ENCODE results near the gene CLMP. TPM values are rescaled to one million over a fixed set of nuclear protein-coding genes. Genes with fewer than 3 reads are reported as not detected.

The CLMP gene
- total and polyA plus RNA-seq, 4 experiments from 2014 or later: 0.41 to 0.97 (median 0.53) TPM

DNA sequence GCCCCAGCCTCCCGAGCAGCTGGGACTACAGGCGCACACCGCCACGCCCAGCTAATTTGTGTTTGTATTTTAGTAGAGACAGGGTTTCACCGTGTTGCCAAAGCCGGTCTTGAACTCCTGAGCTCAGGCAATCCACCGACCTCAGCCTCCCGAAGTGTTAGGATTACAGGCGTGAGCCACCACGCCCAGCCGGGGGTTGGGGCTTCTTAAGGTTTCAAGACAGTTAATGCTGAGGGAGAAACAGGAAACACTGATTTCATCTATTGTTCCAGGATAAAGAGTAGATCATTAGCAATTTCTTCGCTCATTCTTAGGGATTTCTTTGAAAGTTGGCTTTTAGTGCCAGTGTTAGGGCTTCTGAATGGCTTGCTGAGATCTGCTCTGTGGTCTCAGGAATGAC, 21.2 kb upstream of the CLMP start:
- Histone ChIP-seq H3K4me3 (ENCODE audit: low read length in 2 of 2) (no peak overlapping the region), H3K27me3 (ENCODE audit: insufficient read depth, low read length) (no peaks in the 10 kb centered on the region), H3K36me3 (ENCODE audit: insufficient read depth, low read length) (no peaks in the 10 kb centered on the region), H3K9me3 (ENCODE audit: control insufficient read depth in 1 of 2, low read length in 2 of 2) (no peaks in the 10 kb centered on the region), H3K27ac (ENCODE audit: low read depth, low read length) (no peak overlapping the region), H3K4me1 (ENCODE audit: insufficient read depth, low read length) (no peaks in the 10 kb centered on the region)
- Mint-ChIP-seq H3K27me3 (peaks cover 20 to 30% of the 10 kb centered on the region in 2 donors), H3K36me3 (no peaks in the 10 kb centered on the region), H3K4me1 (no peaks in the 10 kb centered on the region), H3K27ac (no peak overlapping the region), H3K9me3 (no peaks in the 10 kb centered on the region), H3K4me3 (no peak overlapping the region)
- intact Hi-C loops (cut with micrococcal nuclease): no loop called here
- no peak for DNase-seq
- ChIA-PET POLR2A (ENCODE audit: partially characterized antibody) (no interaction called here), CTCF (ENCODE audit: partially characterized antibody) (interaction anchor here (1.5 kb wide), 1 partner anchor 31 kb away, joined by 4 read pairs; no protein-coding TSS in a partner anchor)

DNA sequence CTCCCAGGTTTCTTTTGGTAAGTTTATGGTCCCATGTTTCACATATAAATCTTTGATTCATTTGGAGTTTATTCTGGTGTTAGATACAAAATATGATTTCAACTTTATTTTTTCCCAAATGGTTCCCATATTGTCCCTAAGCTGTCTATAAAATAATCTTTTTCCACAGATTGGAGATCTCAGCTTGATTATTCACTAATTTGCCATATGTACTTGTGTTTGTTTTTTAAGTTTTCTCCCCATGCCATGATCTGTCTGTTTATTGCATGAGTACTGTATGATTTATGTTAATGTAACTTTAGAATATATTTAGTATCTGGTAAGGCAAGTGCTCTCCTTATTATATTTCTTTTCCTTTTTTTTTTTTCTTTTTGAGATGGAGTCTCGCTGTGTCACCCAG, 19.9 kb upstream of the CLMP start:
- no peaks in the 10 kb centered on the region for H3K36me3 ChIP-seq (ENCODE audit: insufficient read depth, low read length)
- H3K27me3 Mint-ChIP-seq: peaks cover 20 to 30% of the 10 kb centered on the region in 2 donors
- intact Hi-C loops (cut with micrococcal nuclease): no loop called here
- no peaks in the 10 kb centered on the region for H3K4me1 Mint-ChIP-seq
- no peaks in the 10 kb centered on the region for H3K4me1 ChIP-seq (ENCODE audit: insufficient read depth, low read length)
- CTCF ChIA-PET (ENCODE audit: partially characterized antibody): no interaction called here
- POLR2A ChIA-PET (ENCODE audit: partially characterized antibody): no interaction called here
- H3K27ac ChIP-seq (ENCODE audit: low read depth, low read length): no peak overlapping the region
- no peak overlapping the region for H3K4me3 ChIP-seq (ENCODE audit: low read length in 2 of 2)
- no peak for DNase-seq
- no peaks in the 10 kb centered on the region for H3K9me3 ChIP-seq (ENCODE audit: control insufficient read depth in 1 of 2, low read length in 2 of 2)
- H3K4me3 Mint-ChIP-seq: no peak overlapping the region
- no peaks in the 10 kb centered on the region for H3K27me3 ChIP-seq (ENCODE audit: insufficient read depth, low read length)
- no peak overlapping the region for H3K27ac Mint-ChIP-seq
- no peaks in the 10 kb centered on the region for H3K36me3 Mint-ChIP-seq
- no peaks in the 10 kb centered on the region for H3K9me3 Mint-ChIP-seq

DNA sequence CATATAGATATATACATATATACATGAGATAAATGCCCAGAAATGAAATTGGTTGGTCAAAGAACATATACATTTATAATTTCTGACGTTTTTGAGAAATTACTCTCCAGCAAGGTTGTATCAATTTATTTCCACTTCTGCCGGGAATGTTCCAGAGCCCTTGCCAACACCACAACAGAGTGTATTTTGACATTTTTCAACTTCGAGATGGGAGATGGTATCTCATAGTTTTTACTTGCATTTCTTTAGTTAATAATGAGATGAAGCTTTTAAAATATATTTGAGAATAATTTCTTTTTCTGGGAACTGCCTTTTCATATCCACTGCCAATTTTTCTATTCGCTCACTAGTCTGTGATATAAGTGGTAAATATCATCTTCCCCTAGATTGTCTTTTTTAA, 19.3 kb upstream of the CLMP start:
- intact Hi-C loops (cut with micrococcal nuclease): no loop called here
- ChIA-PET CTCF (ENCODE audit: partially characterized antibody) (no interaction called here), POLR2A (ENCODE audit: partially characterized antibody) (no interaction called here)
- Histone ChIP-seq H3K36me3 (ENCODE audit: insufficient read depth, low read length) (no peaks in the 10 kb centered on the region), H3K27me3 (ENCODE audit: insufficient read depth, low read length) (no peaks in the 10 kb centered on the region), H3K4me3 (ENCODE audit: low read length in 2 of 2) (no peak overlapping the region), H3K9me3 (ENCODE audit: control insufficient read depth in 1 of 2, low read length in 2 of 2) (no peaks in the 10 kb centered on the region), H3K4me1 (ENCODE audit: insufficient read depth, low read length) (no peaks in the 10 kb centered on the region), H3K27ac (ENCODE audit: low read depth, low read length) (no peak overlapping the region)
- Mint-ChIP-seq H3K9me3 (no peaks in the 10 kb centered on the region), H3K27me3 (peaks cover 20 to 32% of the 10 kb centered on the region in 2 donors), H3K36me3 (no peaks in the 10 kb centered on the region), H3K27ac (no peak overlapping the region), H3K4me3 (no peak overlapping the region), H3K4me1 (no peaks in the 10 kb centered on the region)
- no peak for DNase-seq

DNA sequence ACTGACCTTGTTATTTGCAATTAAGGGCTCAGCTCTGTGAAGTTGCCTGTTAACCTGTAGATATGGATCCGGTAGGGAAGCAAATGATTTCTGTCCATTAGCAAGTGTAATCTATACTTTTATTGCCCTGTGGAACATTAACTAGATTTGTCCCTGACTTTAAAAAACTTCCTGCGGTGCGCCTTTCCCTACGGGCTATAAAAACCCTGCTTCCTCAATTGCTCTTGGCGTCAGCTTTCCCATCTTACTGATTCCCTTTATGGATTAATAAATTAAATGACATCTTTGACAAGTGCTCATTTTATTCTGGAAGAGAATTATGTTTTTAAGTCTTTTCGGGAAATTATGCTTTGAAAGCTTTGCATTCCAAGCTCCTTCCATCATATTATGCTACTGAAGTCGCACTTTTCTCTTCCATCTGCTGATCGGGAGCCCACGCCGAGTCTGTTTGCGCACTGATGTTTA, 18.3 kb upstream of the CLMP start:
- no peak for DNase-seq
- Histone ChIP-seq H3K4me1 (ENCODE audit: insufficient read depth, low read length) (no peaks in the 10 kb centered on the region), H3K36me3 (ENCODE audit: insufficient read depth, low read length) (no peaks in the 10 kb centered on the region), H3K9me3 (ENCODE audit: control insufficient read depth in 1 of 2, low read length in 2 of 2) (no peaks in the 10 kb centered on the region), H3K27ac (ENCODE audit: low read depth, low read length) (no peak overlapping the region), H3K27me3 (ENCODE audit: insufficient read depth, low read length) (no peaks in the 10 kb centered on the region), H3K4me3 (ENCODE audit: low read length in 2 of 2) (no peak overlapping the region)
- Mint-ChIP-seq H3K4me1 (no peaks in the 10 kb centered on the region), H3K36me3 (no peaks in the 10 kb centered on the region), H3K27ac (no peak overlapping the region), H3K9me3 (no peaks in the 10 kb centered on the region), H3K27me3 (peaks cover 19 to 30% of the 10 kb centered on the region in 2 donors), H3K4me3 (no peak overlapping the region)
- POLR2A ChIA-PET (ENCODE audit: partially characterized antibody): no interaction called here
- intact Hi-C loops (cut with micrococcal nuclease): no loop called here
- CTCF ChIA-PET (ENCODE audit: partially characterized antibody): no interaction called here

- no peak for DNase-seq
- no peaks in the 10 kb centered on the region for H3K36me3 Mint-ChIP-seq
- no peak overlapping the region for H3K27ac ChIP-seq (ENCODE audit: low read depth, low read length)
- peaks cover 18 to 31% of the 10 kb centered on the region in 2 donors for H3K27me3 Mint-ChIP-seq
- H3K27ac Mint-ChIP-seq: no peak overlapping the region
- H3K27me3 ChIP-seq (ENCODE audit: insufficient read depth, low read length): no peaks in the 10 kb centered on the region
- no peak overlapping the region for H3K4me3 ChIP-seq (ENCODE audit: low read length in 2 of 2)
- no peaks in the 10 kb centered on the region for H3K4me1 ChIP-seq (ENCODE audit: insufficient read depth, low read length)
- intact Hi-C loops (cut with micrococcal nuclease): no loop called here
- H3K9me3 Mint-ChIP-seq: no peaks in the 10 kb centered on the region
- H3K36me3 ChIP-seq (ENCODE audit: insufficient read depth, low read length): no peaks in the 10 kb centered on the region
- no peaks in the 10 kb centered on the region for H3K9me3 ChIP-seq (ENCODE audit: control insufficient read depth in 1 of 2, low read length in 2 of 2)
- no peaks in the 10 kb centered on the region for H3K4me1 Mint-ChIP-seq
- H3K4me3 Mint-ChIP-seq: no peak overlapping the region
- ChIA-PET CTCF (ENCODE audit: partially characterized antibody) (interaction anchor here (1.1 kb wide), 1 partner anchor 35 kb away, joined by 4 read pairs; no protein-coding TSS in a partner anchor), POLR2A (ENCODE audit: partially characterized antibody) (no interaction called here)
Observed at GRCh38 chr11:123212406-123212805, 17.4 kb upstream of the CLMP start.

GRCh38 chr11:123211981-123212380, 16.9 kb upstream of the CLMP start:
- no peaks in the 10 kb centered on the region for H3K27me3 ChIP-seq (ENCODE audit: insufficient read depth, low read length)
- H3K36me3 ChIP-seq (ENCODE audit: insufficient read depth, low read length): no peaks in the 10 kb centered on the region
- H3K9me3 Mint-ChIP-seq: no peaks in the 10 kb centered on the region
- no peaks in the 10 kb centered on the region for H3K36me3 Mint-ChIP-seq
- CTCF ChIA-PET (ENCODE audit: partially characterized antibody): interaction anchor here (1.1 kb wide), 1 partner anchor 35 kb away, joined by 4 read pairs; no protein-coding TSS in a partner anchor
- H3K4me3 Mint-ChIP-seq: no peak overlapping the region
- no peak overlapping the region for H3K27ac Mint-ChIP-seq
- POLR2A ChIA-PET (ENCODE audit: partially characterized antibody): no interaction called here
- no peak for DNase-seq
- H3K27ac ChIP-seq (ENCODE audit: low read depth, low read length): no peak overlapping the region
- intact Hi-C loops (cut with micrococcal nuclease): no loop called here
- no peaks in the 10 kb centered on the region for H3K4me1 ChIP-seq (ENCODE audit: insufficient read depth, low read length)
- H3K4me1 Mint-ChIP-seq: no peaks in the 10 kb centered on the region
- H3K27me3 Mint-ChIP-seq: peaks cover 18 to 35% of the 10 kb centered on the region in 2 donors
- no peaks in the 10 kb centered on the region for H3K9me3 ChIP-seq (ENCODE audit: control insufficient read depth in 1 of 2, low read length in 2 of 2)
- no peak overlapping the region for H3K4me3 ChIP-seq (ENCODE audit: low read length in 2 of 2)

- H3K27me3 ChIP-seq (ENCODE audit: insufficient read depth, low read length): no peaks in the 10 kb centered on the region
- H3K36me3 ChIP-seq (ENCODE audit: insufficient read depth, low read length): no peaks in the 10 kb centered on the region
- POLR2A ChIA-PET (ENCODE audit: partially characterized antibody): no interaction called here
- H3K4me1 Mint-ChIP-seq: no peaks in the 10 kb centered on the region
- H3K36me3 Mint-ChIP-seq: no peaks in the 10 kb centered on the region
- no peaks in the 10 kb centered on the region for H3K9me3 Mint-ChIP-seq
- intact Hi-C loops (cut with micrococcal nuclease): no loop called here
- no peak overlapping the region for H3K4me3 Mint-ChIP-seq
- no peak for DNase-seq
- CTCF ChIA-PET (ENCODE audit: partially characterized antibody): interaction anchor here (1.1 kb wide), 1 partner anchor 36 kb away, joined by 4 read pairs; no protein-coding TSS in a partner anchor
- H3K27ac ChIP-seq (ENCODE audit: low read depth, low read length): no peak overlapping the region
- peaks cover 18 to 37% of the 10 kb centered on the region in 2 donors for H3K27me3 Mint-ChIP-seq
- no peaks in the 10 kb centered on the region for H3K4me1 ChIP-seq (ENCODE audit: insufficient read depth, low read length)
- no peak overlapping the region for H3K4me3 ChIP-seq (ENCODE audit: low read length in 2 of 2)
- no peaks in the 10 kb centered on the region for H3K9me3 ChIP-seq (ENCODE audit: control insufficient read depth in 1 of 2, low read length in 2 of 2)
- H3K27ac Mint-ChIP-seq: no peak overlapping the region
Observed at GRCh38 chr11:123211149-123211852, 16.3 kb upstream of the CLMP start.

Data from CD4-positive, alpha-beta memory T cell (primary cell).